ENCODE data around the gene SUSD1. TPM values are rescaled to one million over a fixed set of nuclear protein-coding genes. Genes with fewer than 3 reads are reported as not detected.

SUSD1 gene
- polyA plus RNA-seq, 1 donor from 2014 or later = 2.0 TPM

DNA sequence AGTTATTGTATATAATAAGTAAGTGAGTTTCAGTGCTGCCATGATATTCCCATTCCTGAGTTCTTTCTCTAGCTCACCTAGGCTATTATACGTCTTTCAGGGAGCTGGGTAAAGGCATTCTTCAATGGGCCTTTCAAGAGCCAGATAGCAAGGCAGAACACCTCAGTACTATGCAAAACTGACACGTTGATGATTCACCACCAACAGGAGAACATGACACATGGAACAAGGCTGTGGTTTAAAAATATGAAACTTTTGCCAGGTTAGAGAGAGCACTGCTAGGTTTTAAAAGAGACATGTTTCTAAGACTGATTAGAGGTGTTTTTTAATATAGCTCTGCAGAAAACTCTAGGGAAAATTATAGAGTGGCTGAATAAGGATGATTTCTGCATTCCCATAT, 182.6 kb downstream of the SUSD1 start:
- no peaks in the 10 kb centered on the region for H3K9me2 ChIP-seq (ENCODE audit: insufficient read depth, low read length)
- H3K27ac ChIP-seq (ENCODE audit: low read length) = no peak overlapping the region
- TF ChIP-seq RAD21 (conservative IDR thresholded peaks at IDR 0.05) (no peak), EP300 (conservative IDR thresholded peaks at IDR 0.05; ENCODE audit: poor library complexity, severe bottlenecking) (no peak), TAF1 (IDR thresholded peaks at IDR 0.05; ENCODE audit: low read depth) (no peak), EZH2 (IDR thresholded peaks at IDR 0.05; ENCODE audit: borderline replicate concordance, insufficient read depth, low read length, poor library complexity, severe bottlenecking) (no peak), MXI1 (conservative IDR thresholded peaks at IDR 0.05; ENCODE audit: poor library complexity, severe bottlenecking) (no peak), POLR2AphosphoS5 (IDR thresholded peaks at IDR 0.05) (no peak), SMC3 (conservative IDR thresholded peaks at IDR 0.05; ENCODE audit: poor library complexity) (no peak)
- TF ChIP-seq, protein P1, sequence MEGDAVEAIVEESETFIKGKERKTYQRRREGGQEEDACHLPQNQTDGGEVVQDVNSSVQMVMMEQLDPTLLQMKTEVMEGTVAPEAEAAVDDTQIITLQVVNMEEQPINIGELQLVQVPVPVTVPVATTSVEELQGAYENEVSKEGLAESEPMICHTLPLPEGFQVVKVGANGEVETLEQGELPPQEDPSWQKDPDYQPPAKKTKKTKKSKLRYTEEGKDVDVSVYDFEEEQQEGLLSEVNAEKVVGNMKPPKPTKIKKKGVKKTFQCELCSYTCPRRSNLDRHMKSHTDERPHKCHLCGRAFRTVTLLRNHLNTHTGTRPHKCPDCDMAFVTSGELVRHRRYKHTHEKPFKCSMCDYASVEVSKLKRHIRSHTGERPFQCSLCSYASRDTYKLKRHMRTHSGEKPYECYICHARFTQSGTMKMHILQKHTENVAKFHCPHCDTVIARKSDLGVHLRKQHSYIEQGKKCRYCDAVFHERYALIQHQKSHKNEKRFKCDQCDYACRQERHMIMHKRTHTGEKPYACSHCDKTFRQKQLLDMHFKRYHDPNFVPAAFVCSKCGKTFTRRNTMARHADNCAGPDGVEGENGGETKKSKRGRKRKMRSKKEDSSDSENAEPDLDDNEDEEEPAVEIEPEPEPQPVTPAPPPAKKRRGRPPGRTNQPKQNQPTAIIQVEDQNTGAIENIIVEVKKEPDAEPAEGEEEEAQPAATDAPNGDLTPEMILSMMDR (IDR thresholded peaks at IDR 0.05; ENCODE audit: poor library complexity, severe bottlenecking) = no peak
- TF ChIP-seq, protein P2, sequence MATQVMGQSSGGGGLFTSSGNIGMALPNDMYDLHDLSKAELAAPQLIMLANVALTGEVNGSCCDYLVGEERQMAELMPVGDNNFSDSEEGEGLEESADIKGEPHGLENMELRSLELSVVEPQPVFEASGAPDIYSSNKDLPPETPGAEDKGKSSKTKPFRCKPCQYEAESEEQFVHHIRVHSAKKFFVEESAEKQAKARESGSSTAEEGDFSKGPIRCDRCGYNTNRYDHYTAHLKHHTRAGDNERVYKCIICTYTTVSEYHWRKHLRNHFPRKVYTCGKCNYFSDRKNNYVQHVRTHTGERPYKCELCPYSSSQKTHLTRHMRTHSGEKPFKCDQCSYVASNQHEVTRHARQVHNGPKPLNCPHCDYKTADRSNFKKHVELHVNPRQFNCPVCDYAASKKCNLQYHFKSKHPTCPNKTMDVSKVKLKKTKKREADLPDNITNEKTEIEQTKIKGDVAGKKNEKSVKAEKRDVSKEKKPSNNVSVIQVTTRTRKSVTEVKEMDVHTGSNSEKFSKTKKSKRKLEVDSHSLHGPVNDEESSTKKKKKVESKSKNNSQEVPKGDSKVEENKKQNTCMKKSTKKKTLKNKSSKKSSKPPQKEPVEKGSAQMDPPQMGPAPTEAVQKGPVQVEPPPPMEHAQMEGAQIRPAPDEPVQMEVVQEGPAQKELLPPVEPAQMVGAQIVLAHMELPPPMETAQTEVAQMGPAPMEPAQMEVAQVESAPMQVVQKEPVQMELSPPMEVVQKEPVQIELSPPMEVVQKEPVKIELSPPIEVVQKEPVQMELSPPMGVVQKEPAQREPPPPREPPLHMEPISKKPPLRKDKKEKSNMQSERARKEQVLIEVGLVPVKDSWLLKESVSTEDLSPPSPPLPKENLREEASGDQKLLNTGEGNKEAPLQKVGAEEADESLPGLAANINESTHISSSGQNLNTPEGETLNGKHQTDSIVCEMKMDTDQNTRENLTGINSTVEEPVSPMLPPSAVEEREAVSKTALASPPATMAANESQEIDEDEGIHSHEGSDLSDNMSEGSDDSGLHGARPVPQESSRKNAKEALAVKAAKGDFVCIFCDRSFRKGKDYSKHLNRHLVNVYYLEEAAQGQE (IDR thresholded peaks at IDR 0.05; ENCODE audit: borderline replicate concordance) = no peak
- H3K9me3 ChIP-seq (ENCODE audit: low read length) = no peaks in the 10 kb centered on the region
- H3K4me3 ChIP-seq (ENCODE audit: low read length) = no peak overlapping the region
- H4K20me1 ChIP-seq (ENCODE audit: insufficient read depth) = no peaks in the 10 kb centered on the region
- no peak overlapping the region for H3K4me2 ChIP-seq (ENCODE audit: low read length)
- no peaks in the 10 kb centered on the region for H3F3A ChIP-seq (ENCODE audit: insufficient read depth, low read length, poor library complexity, severe bottlenecking)
- no peaks in the 10 kb centered on the region for H3K27me3 ChIP-seq (ENCODE audit: insufficient read depth, low read depth, low read length)
- no peak overlapping the region for H3K9ac ChIP-seq (ENCODE audit: low read length)
- H3K36me3 ChIP-seq (ENCODE audit: insufficient read depth, low read length) = no peaks in the 10 kb centered on the region
- no peak overlapping the region for H2AFZ ChIP-seq (ENCODE audit: low read depth, low read length)
- no peaks in the 10 kb centered on the region for H3K79me2 ChIP-seq (replicated peaks; ENCODE audit: insufficient read depth, low read length)

DNA sequence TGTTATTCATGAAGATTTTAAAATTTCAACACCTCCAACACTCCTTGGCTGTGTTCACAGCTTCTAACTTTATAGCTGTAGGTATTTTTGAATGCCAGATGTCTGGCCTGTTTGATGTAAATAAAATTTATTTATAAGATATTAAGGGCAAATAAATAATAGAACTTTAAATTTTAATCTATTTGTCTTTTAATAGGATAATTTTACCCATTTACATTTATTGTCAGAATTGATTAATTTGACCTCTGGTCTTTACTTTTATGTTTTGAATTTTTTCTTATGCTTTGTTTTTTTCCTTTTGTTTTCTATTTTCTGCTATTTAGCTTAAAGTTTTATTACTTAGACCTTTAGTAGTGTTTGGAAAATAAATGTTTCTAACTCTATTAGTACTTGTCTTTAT, 183.9 kb downstream of the SUSD1 start:
- no peaks in the 10 kb centered on the region for H3K27me3 ChIP-seq (ENCODE audit: insufficient read depth, low read depth, low read length)
- H3K9me2 ChIP-seq (ENCODE audit: insufficient read depth, low read length) = no peaks in the 10 kb centered on the region
- H4K20me1 ChIP-seq (ENCODE audit: insufficient read depth) = no peaks in the 10 kb centered on the region
- no peak overlapping the region for H3K4me2 ChIP-seq (ENCODE audit: low read length)
- no peaks in the 10 kb centered on the region for H3K9me3 ChIP-seq (ENCODE audit: low read length)
- H3K27ac ChIP-seq (ENCODE audit: low read length) = no peak overlapping the region
- no peaks in the 10 kb centered on the region for H3F3A ChIP-seq (ENCODE audit: insufficient read depth, low read length, poor library complexity, severe bottlenecking)
- no peak overlapping the region for H2AFZ ChIP-seq (ENCODE audit: low read depth, low read length)
- H3K4me3 ChIP-seq (ENCODE audit: low read length) = no peak overlapping the region
- no peak overlapping the region for H3K9ac ChIP-seq (ENCODE audit: low read length)
- no peaks in the 10 kb centered on the region for H3K79me2 ChIP-seq (replicated peaks; ENCODE audit: insufficient read depth, low read length)
- H3K36me3 ChIP-seq (ENCODE audit: insufficient read depth, low read length) = no peaks in the 10 kb centered on the region
- TF ChIP-seq SMC3 (conservative IDR thresholded peaks at IDR 0.05; ENCODE audit: poor library complexity) = no peak
- TF ChIP-seq, protein P2 (IDR thresholded peaks at IDR 0.05; ENCODE audit: borderline replicate concordance) = no peak
- no peak for TF ChIP-seq RAD21 (conservative IDR thresholded peaks at IDR 0.05)
- no peak for TF ChIP-seq EZH2 (IDR thresholded peaks at IDR 0.05; ENCODE audit: borderline replicate concordance, insufficient read depth, low read length, poor library complexity, severe bottlenecking)
- no peak for TF ChIP-seq POLR2AphosphoS5 (IDR thresholded peaks at IDR 0.05)
- TF ChIP-seq TAF1 (IDR thresholded peaks at IDR 0.05; ENCODE audit: low read depth) = no peak
- TF ChIP-seq EP300 (conservative IDR thresholded peaks at IDR 0.05; ENCODE audit: poor library complexity, severe bottlenecking) = no peak
- TF ChIP-seq, protein P1 (IDR thresholded peaks at IDR 0.05; ENCODE audit: poor library complexity, severe bottlenecking) = no peak
- TF ChIP-seq MXI1 (conservative IDR thresholded peaks at IDR 0.05; ENCODE audit: poor library complexity, severe bottlenecking) = no peak

All from neural cell (in vitro differentiated cells).